GM21619 (cell line): ENCODE results near the gene SERTAD3.

Experiments used
- ATAC-seq: cut with Tn5 transposase; IDR thresholded peaks from one replicate; pipeline ENCODE4 v1.9.1; 2021; ENCODE audit not compliant: unreplicated experiment

SERTAD3 gene

DNA sequence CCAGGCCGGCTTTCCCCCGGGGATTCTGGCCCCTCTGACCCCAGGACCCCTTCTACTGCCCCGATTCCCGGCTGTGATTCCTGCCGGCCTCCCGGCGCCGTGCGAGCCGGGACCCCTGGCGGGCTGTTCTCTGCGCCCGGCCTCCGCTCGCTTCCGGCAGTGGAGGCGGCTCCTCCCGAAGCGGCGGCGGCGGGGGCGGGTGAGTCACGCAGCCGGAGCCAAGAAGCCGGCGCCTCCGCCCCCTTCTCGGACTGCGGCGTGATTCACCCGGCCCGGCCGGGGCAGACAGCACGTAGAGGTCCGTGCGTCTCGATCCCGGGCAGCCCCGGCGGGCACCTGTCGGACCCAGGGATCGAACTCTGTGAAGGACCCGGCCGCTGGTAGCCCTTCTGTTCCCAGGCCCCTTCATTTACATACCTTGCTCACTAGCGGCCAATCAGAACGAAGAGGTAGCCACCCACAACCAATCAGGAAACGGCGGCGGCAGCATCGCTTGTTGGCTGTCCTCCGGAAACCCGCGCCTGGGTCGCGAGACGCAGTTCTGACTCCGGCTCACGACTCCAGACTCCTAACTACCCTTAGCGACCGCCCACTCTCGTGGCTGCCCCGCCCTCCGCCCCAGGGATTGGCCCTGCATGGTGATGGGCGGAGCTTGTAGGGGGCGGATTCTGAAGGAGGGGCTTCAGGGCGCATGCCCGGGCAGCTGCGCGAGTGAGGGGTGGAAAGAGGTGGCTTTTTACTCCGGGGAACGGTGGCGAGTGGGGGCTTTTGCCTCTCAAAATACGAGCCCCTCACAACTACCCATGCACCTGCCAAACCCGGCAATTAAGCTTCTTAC lies 18.5 kb downstream of the SERTAD3 start, which contains the start of gene SERTAD1:
TSS of gene SERTAD1 (minus strand) at position 543 of the 838 bp plus-strand sequence. CDS start 2,446 bp downstream, outside the sequence.
- peak; percentile 73 for ATAC-seq

DNA sequence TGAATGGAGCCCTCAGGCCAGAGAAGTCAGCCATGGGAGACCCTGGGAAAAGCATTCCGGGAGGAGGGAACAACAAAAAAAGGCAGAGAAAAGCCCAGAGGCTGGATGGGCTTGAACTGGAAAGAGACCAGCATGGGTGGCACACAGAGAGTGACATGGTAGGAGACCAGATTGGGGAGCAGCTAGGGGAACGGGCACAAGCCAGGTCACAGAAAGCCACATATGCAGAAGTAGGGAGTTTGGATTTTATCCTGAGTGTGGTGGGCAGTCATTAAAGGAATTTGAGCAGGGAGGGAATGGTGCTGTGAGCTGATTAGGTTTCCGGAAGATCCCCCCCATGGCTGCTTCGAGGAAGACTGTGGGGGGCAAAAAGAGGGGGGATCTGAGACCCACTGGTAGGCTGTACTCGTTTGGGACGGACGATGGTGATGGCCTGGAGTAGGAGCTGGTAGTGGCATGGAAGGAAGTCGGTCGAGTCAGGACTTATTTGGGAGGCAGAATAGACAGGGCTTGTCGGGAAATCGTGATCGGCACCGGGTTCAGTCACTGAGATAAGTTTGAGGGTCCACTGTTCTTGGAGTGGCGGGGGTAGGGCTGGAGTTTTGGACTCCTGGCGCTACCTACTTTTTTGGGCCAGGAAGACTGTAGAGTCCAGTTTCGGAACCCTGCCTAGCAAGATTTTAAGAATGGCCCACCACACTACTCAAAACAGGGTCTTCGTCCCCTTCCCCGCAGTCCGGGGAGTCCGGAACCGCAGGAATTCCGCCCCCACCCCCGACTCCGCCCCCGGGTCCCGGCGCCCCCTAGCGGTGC lies 19.3 kb downstream of the SERTAD3 start:
- ATAC-seq: no peak

DNA sequence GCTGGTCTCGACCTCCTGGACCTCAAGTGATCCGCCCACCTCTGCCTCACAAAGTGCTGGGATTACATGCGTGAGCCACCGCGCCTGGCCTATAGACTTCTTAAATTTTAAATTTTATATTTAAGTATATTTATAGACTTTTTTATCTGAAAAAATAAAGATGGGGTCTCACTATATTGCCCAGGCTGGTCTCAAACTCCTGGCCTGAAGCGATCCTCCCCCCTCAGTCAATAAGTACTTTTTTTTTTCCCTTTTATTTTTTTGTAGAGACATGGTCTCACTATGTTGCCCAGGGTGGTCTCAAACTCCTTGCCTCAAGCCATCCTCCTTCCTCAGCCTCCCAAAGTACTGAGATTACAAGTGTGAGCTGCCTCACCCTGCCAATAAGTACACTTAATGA lies 20.2 kb downstream of the SERTAD3 start:
- no peak for ATAC-seq

DNA sequence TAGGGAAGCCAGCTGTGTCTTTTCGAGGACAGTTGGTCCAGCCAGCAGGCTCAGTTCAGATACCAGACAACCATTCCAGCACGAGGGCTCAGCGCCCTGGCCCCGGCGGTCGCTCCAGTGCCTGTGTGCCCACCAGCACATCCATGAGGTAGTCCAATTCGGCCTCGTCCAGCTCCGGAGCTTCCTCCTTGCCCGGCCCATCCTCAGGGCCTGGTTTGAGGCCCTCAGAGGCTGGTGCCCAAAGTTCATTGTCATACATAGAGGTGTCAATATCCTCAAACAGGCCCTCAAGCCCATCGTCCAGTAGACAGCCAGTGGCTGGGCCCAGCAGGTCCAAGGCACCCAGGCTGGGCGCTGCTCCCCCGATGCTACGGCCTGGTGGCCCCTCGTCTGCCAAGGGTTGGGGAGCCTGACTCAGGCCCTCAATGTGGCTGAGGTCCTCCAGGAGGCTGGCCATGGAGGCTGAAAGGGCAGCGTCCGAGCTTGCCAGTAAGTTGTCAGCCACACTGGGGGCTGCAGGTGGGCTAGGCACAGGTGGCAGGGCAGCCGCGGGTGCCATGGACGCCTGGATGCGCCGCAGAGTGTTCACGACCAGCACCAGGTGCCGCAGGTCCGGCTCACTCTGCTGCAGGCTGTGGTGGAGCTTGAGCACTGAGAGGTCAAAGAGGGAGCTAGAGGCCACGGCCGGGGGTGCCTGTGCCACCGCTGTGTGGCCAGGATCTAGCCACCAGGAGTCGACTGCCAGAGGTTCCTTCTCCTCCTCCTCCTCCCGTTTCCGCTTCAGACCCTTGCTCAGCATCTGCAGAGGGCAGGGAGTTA lies 21.2 kb downstream of the SERTAD3 start:
- no peak for ATAC-seq

DNA sequence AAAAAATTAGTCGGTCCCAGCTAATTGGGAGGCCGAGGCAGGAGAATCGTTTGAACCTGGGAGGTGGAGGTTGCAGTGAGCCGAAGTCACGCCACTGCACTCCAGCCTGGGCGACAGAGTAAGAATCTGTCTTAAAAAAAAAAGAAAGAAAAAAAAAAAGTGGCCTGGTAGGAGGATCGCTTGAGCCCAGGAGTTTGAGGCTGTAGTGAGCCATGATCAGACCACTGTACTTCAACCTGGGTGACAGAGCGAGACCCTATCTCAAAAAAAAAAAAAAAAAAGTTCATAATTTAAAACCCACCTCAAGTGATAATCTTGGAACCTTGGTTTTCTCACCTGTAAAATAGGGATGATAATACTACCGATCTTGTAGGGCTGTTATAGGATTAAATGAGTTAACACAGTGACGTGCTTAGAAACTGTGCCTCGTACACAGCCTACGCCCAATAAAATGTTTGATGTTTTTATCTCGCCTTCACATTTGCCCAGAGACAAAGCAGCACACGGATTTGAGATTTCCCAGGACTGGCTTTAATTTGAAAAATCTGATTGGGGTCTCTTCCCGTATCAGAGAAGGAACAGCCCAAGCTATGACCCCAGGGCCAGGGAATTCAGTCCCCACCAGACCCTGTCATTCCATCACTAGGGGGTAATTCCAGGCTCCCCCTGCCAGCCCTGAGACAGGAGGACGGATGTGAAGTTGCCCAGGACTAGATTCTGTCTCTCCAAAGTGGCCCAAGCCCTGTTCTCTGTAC lies 22.0 kb downstream of the SERTAD3 start:
- ATAC-seq: no peak

DNA sequence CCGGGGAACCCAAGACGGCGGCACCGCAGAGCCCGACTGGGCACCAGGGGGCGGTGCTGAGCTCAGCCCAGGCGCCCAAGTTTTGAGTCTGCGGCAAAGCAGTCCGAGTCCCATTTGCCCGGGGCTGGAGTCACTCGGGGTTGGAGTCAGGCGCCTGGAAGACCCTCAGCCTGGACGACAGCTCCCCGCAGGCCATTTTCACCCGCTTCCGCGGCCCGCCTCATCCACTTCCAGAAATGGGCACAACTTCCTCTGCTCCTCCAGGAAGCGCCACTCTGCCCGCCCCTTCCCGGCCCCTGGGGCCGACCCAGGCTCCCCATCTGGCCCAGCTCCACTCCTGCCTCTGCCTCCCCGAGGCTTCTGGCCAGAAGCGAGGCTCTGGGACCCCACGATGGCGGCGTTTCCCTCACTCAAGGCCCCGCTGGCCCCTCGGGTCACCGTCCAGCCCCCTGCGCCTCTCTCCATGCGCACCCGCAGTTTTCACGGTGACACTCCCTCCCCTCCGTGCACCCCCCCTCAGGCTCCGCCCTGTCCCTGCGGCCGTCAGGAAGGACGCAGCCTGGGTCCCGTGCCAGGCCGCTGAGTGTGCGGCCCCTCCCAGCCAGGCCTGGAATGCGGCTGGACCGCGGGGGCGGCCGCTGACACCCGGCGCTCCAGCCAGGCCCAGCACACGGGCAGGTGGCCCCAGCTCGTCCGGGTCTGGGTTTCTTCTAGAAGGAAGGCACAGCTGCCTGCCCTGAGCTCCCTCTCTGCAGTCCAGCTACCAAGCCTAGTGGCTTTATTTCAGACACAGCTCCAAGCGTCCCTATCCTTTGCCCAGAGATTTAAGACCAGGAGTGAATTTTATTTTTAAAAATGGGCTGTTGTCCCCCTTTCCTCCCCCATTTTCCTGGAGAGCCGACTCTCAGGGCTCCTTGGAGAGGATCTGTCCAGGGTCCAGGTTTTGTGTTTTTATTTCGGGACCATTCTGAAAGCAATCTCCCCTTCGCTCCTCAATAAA lies 23.1 kb downstream of the SERTAD3 start:
- ATAC-seq: peak; percentile 40

DNA sequence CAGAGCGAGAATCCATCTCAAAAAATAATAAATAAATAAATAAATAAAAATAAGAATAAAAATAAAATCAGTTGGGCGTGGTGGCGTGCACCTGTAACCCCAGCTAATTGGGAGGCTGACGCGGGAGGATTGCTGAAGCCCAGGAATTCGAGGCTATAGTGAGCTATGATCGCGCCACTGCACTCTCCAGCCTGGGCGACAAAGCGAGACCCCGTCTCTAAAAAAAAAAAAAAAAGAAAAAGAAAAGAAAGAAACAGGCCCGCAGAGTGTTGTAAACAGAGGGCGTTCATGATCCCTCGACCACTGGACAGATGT lies 23.7 kb downstream of the SERTAD3 start:
- ATAC-seq: no peak

DNA sequence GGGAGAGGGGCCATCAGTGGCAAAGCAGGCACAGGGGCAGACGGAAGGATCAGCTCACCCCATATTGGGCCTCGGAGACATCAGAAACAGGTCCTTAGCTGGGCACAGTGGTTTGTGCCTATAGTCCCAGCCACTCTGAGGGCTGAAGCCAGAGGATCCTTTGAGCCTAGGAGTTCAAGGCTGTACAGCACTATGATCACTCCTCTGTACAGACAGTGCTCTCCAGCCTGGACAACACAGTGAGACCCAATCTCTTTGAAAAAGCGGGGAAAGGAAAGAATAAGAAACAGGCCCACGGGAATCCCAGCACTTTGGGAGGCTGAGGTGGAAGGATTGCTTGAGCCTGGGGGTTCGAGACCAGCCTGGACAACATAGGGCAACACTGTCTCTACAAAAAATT lies 24.4 kb downstream of the SERTAD3 start:
- no peak for ATAC-seq

DNA sequence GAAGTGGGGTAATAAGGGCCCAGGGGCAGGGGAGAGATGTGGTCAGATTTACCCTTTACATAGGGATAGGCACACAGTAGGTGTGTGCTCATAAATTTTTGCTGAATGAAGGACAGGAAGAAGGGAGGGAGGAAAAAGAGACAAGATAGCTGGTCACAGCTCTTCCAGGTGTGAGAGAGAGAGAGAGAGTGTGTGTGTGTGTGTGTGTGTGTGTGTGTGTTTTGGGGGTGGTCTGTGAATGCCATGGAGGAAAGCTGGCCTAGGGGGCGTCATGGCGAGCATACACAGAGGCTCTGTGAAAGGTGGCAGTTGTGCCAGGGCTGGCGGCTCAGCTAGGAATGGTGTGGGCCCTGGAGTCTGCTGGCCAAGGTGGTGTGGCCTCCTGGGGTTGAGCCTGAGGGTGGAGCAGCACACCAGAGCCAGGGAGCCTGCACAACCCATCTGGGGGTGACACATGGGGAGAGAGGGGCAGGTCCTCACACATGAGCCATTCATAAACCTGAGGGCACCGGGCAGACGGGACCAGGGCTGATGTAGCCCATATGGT lies 25.0 kb downstream of the SERTAD3 start:
- ATAC-seq: no peak

DNA sequence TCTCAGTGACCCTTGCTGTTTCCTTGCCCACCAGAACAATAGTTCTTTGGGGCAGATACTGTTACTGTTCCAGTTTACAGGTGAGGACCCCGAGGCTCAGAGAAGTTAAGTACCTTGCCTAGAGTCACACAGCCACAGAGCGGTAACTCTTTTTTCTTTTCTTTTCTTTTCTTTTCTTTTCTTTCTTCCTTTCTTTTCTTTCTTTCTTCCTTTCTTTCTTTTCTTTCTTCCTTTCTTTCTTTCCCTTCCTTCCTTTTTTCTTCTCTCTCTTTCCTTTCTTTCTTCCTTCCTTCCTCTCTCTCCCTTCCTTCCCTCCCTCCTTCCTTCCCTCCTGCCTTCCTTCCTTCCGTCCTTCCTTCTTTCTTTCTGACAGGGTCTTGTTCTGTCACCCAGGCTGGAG lies 26.1 kb downstream of the SERTAD3 start:
- no peak for ATAC-seq

DNA sequence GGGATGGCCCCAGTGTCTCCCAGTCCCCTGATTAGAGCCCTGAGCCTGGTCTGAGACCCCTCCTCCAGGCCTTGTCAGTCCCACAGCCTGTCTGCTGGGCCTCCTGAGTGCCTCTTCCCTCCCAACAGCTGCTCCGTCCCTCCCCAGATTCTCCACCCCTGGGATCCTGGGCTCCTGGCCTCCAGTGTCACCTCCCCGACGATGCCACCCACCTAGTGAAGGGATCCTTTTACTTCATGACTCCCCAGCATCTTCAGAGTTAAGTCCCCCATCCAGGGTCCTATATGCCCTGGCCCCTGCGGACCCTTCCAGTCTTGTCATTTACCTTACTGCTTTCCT lies 26.5 kb downstream of the SERTAD3 start:
- ATAC-seq: no peak

DNA sequence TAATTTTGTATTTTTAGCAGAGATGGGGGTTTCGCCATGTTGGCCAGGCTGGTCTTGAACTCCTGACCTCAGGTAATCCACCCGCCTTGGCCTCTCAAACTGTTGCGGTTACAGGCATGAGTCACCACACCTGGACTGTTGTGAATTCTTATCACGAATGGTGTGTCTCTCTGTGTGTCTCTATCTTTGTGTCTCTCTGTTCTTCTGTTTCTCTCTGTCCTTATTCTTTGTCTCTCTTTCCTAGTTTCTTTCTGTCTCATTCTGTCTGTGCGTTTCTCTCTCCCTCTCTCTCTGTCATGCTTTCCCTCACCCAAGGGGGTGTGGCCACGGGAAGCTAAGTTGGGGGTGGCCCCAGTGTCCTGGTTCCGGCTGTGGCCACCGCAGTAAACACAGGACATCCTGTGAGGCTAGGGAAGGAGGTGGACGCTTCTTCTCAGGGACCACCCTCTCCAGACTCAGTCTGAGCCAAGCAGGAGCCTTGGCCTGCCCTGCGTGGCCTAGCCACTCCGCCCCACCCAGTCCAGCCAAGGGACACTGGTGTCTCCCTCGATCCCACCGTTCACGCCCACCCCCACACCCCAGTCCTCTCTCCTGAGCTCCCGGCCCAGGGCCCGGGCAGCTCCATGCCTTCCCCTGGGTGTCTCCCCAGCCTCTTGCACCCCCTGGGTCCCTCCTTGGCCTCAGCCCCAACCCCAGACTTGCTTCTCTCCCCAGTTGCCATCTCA lies 27.1 kb downstream of the SERTAD3 start:
- no peak for ATAC-seq

DNA sequence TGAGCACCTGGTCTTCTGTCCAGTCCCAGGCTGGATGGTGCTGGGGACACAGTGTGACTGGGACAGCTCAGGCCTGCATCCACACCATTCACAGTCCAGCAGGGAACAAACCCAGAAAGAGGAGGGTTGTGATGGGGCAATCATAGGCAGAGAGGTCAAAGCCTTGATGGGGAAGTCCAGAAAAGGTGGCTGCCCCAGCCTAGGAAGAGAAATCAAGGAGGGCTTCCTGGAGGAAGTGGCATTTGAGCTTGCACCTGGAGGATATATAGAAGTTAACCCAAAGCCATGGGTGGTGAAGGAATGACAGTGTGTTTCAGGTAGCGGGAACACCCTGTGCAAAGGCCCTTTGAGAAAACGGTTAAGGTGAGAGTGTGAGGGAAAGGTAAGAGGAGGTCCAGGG lies 28.4 kb downstream of the SERTAD3 start:
- no peak for ATAC-seq

DNA sequence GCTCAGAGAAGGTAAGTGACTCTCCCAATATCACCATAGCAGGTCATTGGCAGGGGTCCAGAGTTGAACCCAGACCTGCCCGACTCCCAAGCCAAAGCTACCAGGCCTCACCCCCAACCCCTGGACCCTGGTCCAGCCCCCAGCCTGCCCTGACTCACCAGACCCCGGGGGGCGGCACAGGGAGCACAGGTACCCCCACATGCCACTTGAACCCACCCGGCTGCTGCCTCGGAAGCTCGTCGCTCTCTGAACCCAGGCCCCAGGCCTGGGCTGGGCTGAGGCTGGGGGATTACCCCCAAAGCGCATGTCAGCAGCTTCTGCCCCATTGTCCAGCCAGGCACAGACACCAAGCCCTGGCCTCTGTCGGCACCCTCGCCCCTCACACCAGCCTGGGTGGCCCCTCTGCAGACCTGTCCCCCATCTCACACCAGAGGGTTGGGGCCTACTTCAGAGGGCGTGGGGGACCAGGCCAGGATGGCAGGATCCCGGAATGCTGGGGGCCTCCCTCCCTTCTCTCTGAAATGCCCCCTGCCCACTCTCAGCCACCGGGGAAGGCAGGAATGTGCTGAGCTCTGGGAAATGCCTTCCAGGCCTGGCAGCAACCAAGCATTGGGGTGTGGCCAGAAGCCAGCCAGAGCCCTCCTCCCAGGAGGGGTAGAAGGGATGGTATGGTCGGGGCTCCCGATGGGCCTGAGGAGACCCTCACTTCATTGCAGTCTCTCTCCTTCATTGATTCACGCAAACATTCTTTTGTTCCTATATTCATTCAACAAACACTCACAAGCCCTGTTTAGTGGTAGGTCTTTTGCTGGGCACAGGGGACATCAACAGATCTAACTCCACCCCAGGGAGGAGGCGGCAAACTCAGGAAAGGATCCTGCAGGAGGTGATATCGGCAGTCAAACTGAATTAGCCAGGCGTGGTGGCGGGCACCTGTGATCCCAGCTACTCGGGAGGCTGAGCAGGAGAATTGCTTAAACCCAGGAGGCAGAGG lies 29.3 kb downstream of the SERTAD3 start:
- no peak for ATAC-seq

DNA sequence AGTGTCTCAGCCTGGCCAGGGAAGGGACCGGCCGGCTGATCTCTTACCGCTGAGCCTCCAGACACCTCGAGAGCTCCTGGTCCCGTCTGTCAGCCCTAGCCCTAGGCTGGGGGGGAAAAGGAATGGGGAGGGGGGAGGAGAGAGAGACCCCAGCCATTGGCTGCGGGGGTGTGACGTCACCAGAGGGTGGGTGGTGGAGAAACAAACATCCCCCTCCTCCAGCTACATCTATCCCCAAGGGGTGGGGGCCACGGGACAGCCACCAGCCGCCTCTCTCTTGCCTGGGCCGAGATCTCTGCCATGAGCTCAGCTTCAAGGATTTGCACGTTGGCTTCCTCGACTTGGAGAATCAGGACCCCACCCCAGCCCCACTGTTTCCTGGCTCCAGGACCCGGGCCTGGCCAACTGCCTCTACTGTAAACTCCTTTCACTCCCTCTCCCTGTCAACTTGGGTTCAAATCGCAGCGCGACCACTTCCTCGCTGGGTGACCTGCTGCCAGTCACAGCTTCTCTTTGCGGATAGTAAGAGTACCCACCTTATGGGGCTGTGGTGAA lies 30.8 kb downstream of the SERTAD3 start, which contains the start of gene PRX:
TSS of gene PRX (minus strand) at position 88 of the 555 bp plus-strand sequence. CDS start 5,446 bp downstream, outside the sequence.
- ATAC-seq: no peak

DNA sequence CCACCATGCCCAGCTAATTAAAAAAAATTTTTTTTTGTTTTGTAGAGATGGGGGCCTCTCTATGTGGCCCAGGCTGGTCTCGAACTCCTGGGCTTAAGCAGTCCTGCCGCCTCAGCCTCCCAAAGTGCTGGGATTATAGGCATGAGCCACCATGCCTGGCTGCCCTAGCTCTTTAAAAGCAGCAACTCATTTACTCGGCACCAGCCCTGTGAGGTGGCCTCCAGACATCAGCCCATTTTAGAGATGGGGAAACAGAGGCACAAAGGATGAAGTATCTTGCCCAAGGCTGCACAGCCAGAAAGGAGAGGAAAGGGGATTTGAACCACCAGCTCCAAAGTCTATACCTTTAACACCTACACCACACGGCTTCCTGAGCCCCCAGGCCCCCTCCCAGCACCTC lies 31.3 kb downstream of the SERTAD3 start:
- no peak for ATAC-seq

DNA sequence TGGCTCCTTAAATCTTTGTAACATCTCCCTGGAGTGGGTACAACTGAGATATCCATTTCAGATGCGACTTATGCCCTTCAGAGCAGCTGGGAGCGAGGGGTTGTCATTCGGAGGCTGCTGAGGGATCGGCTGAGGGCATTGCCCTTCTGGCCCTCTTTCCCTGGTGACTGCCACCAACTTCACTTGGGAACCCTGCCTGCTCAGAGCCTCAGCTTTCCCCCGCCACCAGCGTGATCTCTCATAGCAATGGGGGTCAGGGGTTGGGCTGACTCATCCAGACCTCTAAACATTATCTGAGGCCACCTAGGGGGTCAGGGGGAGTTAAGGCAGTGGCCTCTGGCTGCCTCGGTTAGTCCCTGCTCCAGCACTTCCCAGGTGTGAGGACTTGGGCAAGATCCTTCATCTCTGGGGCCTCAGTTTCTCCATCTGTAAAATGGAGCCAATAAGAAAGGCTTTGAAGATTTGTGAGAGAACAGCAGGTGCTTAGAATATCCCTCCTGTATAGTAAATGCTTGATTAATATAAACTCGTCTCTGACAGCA lies 32.1 kb downstream of the SERTAD3 start:
- ATAC-seq: no peak
